GM12864 (cell line): ENCODE data around the gene DPEP1.
A peak's percentile ranks its signal among the peaks of the same experiment; 100 is the strongest.

Experiments
- DNase-seq: peaks from one replicate; pipeline ENCODE4 v3.0.0-alpha.2; 2011; ENCODE audit warnings: low read depth
- H3K4me3 ChIP-seq: 2 replicates; pipeline ENCODE4 v1.5.1; 2011; ENCODE audit warnings: mild to moderate bottlenecking, low read depth, low read length, control low read depth
- CTCF ChIP-seq: IDR thresholded peaks from 2 replicates; pipeline ENCODE4 v1.5.1; 2011; ENCODE audit warnings: low read depth, mild to moderate bottlenecking, moderate library complexity, low read length, control low read depth, inconsistent platforms; ENCODE audit errors: missing control alignments

The DPEP1 gene

GRCh38 chr16:89678258-89678657 is 64.8 kb downstream of the DPEP1 start:
- no peak for DNase-seq
- no peak for TF ChIP-seq CTCF
- no peak overlapping the region for H3K4me3 ChIP-seq

GRCh38 chr16:89685916-89686315 is 72.5 kb downstream of the DPEP1 start:
- no peak for DNase-seq
- no peak overlapping the region for H3K4me3 ChIP-seq
- no peak for TF ChIP-seq CTCF

GRCh38 chr16:89686520-89687091 is 73.2 kb downstream of the DPEP1 start, which contains the start of gene CDK10:
Gene CDK10, plus strand, starts transcription at chr16:89686689. Its CDS starts 22 bp downstream, at chr16:89686711.
- DNase-seq, result no peak
- H3K4me3 ChIP-seq, result peak within 1 kb of the TSS; percentile 87
- no peak for TF ChIP-seq CTCF

- H3K4me3 ChIP-seq, result peak overlapping the region; percentile 87
- TF ChIP-seq CTCF, result no peak
- DNase-seq, result no peak
Measured at GRCh38 chr16:89687092-89687940, 73.9 kb downstream of the DPEP1 start.
